T-helper 2 cell (primary cell): ENCODE data around the gene VWF.
"Not testable (repeated sequence)": the region's sequence is repeated elsewhere in the genome, so short reads cannot be mapped to it uniquely, and the experiment has no call there.

Source experiments
- DNase-seq, 5 experiments: peaks; one replicate each; pipeline versions ENCODE4 v3.0.0 to v3.0.0-alpha.2; 2012 to 2022

Gene VWF

DNA sequence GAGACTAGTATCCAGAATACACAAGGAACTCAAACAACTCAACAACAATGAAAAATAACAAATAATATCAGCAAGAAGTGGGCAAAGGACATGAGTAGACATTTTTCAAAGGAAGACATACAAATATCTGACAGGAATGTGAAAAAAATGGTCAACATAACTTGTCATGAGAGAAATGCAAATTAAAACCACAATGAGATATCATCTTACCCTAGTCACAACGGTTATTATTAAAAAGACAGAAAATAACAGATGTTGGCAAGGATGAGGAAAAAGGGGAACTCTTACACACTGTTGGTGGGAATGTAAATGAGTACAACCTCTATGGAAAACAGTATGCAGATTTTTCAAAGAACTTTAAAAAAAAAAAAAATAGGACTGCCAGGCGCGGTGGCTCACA, 20.4 kb downstream of the VWF start:
- no peak for DNase-seq

DNA sequence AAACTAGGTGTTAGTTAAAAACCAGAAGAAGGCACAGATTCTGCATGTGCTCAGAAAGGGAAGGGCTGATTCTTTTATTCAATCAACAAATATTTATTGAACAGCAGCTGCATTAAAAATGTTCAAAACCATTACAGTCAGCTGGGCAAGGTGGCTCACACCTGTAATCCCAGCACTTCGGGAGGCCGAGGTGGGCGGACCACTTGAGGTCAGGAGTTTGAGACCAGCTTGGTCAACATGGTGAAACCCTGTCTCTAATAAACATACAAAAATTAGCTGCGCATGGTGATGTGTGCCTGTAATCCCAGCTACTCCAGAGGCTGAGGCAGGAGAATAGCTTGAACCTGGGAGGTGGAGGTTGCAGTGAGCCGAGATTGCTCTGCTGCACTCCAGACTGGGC, 22.4 kb downstream of the VWF start:
- DNase-seq: not testable (repeated sequence)

DNA sequence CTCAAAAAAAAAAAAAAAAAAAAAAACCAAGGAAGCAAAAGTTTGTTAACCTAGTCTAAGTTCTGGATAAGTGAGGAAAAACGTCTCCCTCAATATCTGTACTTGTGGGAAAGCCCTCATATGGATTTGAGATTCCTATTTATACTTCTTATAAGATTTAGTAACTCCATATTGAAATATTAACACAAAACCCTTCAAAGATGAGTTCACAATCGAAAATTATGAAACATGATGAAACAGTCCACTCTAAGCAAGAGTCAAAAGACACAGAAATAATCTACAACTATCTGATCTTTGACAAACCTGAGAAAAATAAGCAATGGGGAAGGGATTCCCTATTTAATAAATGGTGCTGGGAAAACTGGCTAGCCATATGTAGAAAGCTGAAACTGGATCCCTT, 25.2 kb downstream of the VWF start:
- no peak for DNase-seq

DNA sequence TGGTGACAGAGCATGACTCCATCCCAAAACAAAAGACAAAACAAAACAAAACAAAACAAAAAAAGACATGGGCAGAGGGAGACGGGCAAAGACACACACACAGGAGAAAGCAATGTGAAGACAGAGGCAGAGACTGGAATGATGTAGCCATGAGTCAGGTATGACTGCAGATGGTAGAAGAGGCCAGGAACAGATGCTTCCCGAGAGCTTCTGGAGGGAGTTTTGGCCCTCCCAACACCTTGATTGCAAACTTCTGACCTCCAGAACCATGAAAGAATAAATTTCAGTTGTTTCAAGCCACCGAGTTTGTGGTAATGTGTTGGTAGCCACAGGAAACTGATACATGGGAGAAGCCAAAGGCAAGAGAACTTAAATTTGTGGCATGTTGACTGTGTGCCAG, 27.1 kb downstream of the VWF start:
- no peak for DNase-seq

DNA sequence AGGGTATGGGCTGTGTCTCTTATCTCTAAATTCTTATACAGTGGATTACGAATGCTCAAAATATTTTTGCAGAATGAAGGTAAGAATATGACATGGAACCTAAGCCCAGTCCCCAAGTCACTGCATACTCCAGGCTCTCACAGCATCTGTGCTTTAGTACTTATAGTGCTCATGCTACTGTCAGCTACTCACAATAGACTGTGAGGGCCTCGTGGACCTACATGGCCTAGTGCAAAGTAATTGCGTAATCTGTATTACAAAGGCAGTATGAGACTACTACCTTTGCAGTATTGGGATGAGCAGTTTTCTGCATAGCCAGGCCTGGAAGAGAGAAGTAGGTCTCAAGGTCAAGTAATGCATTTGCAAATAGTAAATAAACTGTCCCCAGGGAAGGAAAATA, 27.9 kb downstream of the VWF start:
- no peak for DNase-seq

DNA sequence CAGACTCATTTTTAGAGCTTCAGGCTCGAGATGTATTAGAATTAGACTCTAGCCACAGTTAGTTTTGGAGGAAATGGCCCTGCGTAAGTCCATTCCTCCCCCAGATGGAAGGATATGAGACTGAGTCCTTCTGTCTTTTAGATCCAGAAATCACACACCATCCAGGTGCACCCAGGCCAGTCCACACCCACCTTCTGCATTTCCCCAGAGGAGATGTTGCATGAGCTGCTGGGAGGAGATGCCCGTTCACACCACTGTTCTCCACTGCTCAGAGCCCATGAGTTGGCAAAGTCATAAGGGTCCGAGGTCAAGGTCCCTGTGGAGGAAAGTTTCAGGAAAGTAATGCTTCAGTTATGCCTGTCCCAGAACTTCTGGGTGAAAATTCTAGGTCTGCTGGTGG, 29.2 kb downstream of the VWF start:
- DNase-seq: no peak

DNA sequence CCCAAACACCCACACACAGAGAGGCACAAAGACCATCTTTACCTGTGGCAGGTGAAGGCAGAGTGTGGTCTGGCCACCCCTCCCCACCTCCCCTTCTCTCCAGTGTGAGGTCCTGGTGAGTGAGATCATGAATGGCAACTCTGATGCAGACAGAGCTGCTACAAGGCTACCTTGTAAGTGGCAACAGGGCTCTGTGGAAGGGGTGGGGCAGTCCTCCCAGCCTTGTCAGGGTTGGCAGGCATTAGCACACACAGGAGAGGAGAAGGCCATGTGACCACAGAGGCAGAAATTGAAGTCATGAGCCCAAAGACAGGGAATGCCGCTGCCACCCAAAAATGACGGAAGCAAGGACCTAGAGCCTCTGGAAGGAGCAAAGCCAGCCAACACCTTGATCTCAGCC, 30.7 kb downstream of the VWF start:
- DNase-seq: no peak

DNA sequence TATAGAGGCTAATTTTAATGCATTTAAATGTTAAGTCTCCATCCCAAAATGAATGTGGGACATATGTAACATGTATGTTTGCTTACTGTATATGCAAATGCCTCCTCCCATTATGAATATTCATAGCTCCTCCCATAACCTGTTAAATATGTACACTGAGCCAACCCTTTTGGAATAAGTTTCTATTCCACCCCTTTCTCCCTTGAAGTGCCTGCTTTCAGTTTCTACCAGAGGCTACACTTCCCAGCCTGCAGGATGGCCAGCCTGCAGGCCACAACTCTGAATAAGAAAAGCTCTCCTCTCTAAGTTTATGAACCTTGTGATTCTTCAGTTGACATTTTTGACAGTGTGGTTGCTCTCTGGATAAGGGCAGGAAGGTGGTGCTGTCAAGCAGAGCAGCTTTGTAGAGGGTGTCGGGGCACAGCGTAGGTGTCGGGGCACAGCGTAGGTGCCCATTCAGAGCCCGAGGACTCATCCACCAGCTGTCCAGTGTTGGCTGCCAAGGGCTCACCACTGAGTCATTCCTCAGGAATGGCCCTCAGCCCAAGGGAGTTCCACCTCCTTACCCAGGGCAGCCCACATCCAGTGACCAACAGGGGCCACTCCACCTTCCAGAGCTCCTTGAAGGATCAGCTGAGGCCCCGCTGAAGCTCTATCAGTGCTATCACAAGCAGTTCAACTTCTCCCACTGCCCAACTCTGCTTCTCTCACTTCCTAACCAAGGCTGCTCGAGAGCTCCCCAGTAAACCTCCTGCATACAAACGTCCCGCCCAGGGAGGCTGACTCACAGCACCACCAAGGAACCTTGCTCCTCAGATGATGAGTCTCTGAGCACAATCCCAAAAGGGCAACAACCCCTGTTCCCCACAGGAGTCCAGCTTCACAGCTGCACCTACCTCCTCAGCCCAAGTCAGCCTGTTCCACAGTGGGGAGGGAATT, 31.4 kb downstream of the VWF start:
- no peak for DNase-seq

DNA sequence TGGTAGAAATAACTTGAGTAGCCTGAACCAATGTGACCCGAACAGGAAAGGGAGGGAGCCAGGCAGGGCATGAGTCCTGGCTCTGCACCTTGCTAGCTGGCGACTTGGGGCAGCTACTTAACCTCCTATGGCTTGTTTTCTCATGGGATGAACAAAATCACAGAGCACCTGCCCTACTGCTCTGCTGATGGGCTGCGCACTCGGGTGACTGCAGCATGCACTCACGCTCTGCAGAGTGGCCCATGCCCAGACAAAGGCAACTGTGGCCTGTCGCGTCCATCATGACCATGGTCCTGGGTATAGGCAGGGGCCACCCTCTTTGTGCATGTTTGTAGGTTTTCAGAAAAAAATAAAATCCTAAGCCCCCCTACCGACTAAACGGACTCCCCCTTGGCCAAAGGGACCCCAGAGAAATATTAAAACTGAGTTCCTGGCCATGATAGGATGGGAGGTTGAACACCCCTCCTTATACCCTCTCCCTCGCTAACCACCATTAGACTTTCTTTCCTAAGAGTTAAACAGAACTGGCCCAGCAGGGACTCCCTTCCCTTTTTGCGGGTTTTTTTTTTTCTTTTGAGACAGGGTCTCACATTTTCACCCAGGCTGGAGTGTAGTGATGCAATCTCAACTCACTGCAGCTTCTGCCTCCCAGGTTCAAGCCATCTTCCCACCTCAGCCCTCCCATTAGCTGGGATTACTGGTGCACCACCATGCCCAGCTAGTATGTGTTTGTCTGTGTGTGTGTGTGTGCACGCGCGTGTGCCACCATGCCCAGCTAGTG, 32.5 kb downstream of the VWF start:
- no peak for DNase-seq

DNA sequence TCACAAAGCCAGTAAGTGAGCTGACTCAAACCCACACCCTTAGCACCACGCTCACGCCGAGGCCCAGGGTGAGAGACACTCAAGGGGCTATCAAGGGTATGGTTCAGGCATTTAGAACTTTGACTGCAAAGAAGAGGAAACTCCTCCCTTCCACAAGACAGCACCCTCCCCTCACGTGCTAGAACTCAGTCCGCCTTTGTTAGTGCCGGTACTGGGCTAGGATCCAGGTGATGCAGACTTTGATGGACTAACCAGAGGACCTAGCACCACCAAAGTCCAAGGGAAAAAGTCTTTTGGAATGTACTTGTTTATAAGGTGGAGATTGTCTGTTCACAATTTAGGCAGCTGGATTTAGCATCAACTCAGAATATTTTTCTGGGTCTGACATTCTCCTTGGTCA, 33.7 kb downstream of the VWF start:
- no peak for DNase-seq

DNA sequence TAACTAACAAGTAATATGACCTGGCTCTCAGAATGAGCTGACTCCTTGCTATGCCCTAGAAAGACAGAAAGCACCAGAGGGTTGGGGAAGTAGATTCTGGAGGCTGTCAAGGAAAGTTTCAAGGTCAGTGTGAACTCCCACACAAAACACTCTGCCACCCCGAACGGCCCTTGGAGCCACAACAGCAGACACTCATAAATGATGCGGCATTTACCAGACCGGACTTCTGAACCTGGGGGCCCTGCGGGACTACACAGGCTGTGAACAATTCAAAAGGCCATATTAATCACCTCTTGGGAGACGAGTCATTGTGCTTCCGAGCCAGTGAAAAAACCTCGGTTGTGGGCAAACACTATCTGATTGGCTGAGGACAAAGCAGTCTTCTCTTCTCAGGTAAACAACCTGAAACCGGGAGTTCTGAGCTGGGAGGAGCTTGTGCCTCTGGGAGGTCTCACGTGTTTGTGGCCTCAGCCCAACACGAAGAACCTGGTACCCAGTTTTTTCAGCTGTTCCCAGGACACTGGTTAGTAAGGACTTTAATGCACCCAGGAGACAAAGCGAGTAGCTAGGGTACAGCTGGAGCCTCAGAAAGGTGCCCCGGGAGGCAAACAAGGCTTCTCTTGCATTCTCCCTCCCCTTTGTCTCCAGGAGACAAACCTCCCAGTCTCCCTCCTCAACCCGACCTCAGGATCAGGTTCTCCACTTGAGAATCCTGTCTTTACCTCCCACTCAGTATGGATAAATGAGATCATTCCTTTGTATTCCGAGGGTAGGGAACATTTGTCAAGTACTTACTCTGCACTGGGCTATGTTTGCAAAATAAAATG, 35.3 kb downstream of the VWF start:
- no peak for DNase-seq

DNA sequence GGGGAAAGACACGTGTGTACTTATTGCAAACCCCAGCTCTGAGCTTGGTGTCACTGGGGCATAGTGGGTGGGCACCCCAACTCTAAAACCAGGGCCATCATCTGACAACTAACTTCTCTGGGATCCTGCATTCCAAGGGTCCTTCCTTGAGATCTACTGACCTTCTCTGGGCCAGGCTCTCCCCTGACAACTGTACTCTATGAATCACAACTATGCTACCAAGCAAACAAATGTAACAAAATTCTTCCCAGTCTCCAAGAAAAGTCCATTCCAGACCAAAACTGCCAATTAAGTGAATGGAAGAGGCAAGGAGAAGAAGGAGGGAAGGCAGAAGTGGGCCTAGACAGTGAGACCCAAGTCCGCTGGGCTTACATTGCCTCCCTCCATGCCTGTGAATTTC, 38.2 kb downstream of the VWF start:
- DNase-seq: no peak

DNA sequence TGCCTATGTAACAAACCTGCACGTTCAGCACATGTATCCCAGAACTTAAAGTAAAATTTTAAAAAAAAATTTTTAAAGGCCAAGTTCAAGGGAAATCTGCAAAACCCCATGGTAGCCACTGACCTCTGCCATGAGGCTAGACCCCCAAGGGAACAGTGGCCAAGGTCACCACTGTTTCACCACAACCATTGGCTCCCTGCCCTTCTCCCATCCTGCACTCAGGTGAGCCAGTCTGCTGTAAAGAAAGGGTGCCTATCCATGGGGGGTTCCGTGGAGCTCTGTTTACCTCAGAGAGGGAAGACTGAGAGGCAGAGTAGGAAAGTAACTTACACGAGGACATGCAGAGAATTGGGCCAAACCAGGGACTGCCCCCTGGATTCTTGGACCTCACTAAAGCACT, 38.6 kb downstream of the VWF start:
- DNase-seq: no peak

DNA sequence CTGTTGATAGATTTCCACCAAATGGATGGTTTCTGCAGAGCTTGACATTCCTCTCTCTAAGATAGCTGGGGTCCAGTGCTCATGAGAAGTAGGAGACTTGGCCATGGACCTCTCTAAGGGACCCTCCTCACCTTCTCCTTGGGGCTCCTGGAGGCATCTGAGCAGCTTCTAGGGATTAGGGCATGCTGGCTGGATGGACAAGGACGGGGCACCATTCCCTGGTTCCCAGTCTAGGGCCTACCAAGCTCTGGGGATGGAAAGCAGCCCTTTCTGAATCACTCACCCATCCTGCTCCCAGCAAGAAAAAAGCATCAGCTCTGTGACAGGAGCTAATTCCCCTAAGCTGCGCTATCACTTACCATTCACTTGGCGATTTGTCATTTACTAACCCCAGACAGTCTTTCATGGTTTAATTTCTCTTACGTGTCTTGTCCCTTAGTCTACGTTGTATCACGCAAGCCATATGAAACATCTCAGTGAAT, 39.5 kb downstream of the VWF start:
- no peak for DNase-seq

DNA sequence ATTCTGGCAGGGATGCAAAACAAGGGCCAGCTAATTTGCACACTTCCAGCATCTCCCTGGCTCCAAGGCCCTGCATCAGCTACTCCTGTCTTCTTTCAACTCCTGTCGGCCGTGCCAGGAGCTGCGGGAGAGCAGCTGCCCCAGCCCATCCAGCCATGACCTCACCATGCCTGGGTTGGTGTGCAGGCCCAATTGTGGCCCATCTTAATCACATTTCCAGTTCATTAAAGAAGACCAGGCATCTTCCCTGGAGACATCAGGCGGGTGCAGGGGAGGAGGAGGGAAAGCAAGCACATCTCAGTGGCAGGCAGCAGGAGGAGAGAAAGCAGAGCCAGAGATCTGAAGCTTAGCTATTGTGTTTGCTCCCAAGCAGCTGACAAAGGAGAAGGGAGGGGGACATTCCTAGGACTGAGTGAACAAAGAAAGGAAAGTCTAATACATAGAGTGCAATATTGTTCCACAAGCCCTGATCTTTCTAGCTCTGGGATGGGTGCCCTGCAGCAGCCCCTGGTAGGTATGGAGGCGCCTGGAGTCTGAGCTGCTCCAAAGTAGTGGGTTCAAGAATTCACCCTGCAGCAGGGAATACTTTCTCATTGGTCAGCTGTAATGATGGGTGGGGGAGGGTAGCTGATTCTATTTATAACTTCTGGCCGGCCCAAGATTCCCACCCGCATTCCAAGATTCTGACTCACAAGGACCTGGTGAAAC, 40.1 kb downstream of the VWF start:
- DNase-seq: no peak

DNA sequence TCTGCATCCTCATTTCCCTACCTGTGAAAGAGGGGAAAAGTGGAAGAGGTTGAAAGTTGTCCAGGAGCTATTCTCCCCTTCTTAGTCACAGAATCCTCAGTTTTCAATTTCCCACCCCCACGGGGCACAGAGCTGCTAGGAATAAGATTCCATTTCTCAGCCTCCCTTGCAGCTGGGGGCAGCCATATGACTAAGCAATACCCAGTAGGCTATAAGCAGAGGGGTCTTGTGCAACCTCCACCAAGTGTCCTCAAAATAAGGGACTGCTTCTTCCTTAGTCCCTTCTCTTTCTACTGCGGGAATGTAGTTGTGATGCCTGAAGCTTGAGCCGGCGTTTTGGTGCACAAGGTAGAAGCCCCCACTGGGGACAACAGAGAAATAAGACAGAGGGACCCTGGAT, 40.9 kb downstream of the VWF start:
- no peak for DNase-seq

DNA sequence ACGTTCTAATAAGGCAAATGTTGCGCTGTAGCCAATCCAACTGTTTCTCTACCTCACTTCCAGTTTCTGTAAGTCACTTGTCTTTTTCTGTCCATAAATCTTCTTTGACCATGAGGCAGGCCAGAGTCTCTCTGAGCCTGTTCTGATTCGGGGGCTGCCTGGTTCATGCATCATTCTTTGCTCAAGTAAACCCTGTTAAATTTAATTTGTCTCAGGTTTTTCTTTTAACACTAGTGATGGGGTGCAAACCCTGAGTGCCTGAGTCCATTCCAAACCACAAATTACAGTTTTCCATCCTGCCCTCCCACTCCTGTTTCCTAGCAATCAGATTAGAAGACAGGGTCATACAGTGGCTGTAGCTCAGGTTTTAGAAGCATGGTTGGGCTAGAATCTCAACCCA, 41.9 kb downstream of the VWF start:
- DNase-seq: no peak

DNA sequence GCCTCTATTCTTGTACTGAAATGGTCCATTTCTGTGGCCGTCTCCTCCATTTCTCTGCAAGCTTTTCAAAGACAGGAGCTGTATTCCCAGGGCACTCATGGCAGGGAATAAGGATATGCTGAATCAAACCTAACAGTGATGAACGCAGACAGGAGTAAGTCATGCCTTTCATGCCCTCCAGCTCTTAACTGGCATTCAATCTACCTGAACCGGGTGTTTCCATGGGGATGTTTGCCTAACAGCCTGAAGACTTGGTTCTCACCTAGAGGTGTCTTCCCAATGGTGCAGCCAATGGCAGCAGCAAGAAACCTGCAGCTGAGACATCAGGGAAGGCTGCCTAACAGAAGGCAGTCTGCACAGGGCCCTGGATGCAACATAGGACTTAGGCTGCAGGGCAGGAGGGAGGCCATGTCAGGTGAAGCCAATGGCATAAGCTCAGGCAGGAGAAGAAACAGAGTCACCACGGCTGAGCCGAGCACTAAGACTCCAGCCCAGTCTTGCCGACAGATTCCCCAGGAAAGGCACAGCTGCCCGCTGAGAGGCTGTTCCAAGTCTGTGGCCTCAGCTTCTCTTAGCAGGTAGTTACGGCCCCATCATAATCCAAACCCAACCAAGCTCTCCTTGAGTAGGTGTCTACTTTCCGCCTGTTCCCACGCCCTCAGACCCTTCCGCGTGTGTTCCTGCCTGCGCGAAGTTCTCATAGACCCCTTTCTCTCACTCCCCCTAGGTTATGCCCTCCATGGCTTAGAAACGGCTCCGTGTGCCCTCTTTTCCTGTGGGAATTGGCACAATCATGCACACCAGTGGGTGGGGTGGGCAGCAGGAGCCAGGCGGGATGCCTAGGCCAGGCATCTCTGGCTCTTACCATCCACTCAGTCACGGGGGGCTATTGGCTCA, 44.1 kb downstream of the VWF start:
- no peak for DNase-seq

DNA sequence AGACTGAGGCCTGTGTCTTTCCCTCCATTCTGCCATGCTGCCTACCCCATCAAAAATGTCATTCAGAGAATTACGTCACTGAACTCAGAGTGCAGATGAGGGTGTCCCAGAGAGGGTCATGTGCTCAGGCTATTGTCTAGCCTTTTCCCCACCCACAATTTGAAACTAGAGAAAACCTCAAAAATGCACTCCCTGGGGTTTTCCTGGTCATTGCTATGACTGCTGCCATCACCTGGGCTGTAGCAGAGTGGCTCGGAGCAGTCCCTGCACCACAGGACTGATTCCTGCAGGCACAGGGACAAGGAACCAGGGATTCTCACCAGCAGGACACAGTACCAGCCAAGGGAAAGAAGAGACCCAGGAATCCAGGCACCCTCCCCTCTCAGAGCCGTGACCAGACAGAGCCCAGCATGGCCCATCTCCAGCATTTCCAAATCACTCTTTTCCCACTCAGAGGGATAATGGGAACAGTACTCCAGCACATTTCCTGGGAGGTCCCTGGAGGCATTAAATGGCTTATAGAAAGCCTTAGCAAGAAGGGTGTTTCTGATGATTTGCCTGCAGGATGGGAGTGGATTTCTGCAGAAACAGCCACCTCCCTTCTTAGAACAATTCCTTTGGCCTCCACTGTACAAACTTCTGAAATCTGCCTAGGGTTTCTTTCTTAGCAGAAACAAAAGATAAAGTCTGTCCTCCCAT, 45.9 kb downstream of the VWF start:
- no peak for DNase-seq

DNA sequence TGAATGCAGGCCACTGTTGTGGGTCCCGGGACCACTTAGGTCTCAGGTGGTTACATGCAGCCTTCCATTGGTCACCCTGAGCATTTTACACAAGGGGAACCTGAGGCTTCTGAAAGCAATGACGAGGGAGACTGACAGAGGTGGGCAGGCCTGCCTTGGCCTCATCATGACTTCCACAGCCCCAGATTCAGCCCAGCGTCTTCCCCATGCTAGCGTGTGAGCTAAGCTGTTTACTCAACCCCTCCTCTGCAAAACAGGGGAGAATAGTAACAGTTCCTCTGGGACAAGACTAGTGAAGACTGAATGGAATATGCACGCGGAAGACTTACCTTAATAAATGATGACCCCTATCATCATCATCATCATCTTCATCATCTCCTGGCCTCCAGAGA, 46.8 kb downstream of the VWF start:
- DNase-seq: no peak
